Mesothelial cell of epicardium (in vitro differentiated cells): ENCODE results near the gene BOLL. TPM values are rescaled to one million over a fixed set of nuclear protein-coding genes. Genes with fewer than 3 reads are reported as not detected.
"Not testable (repeated sequence)": the region's sequence is repeated elsewhere in the genome, so short reads cannot be mapped to it uniquely, and the experiment has no call there.

Experiments
- DNase-seq, 2 experiments: peaks; one replicate each; pipeline ENCODE4 v3.0.0; 2021; ENCODE audit warnings: low spot score in 2 of 2; ENCODE audit not compliant: unreplicated experiment in 2 of 2
- H3K27ac Mint-ChIP-seq: 2 replicates; pipeline ENCODE4 v1.8.0; 2021; ENCODE audit warnings: mixed read lengths
- H3K27me3 Mint-ChIP-seq: 2 replicates; pipeline ENCODE4 v1.8.0; 2021; ENCODE audit warnings: low read depth, mixed read lengths
- H3K36me3 Mint-ChIP-seq: 2 replicates; pipeline ENCODE4 v1.8.0; 2021; ENCODE audit warnings: mixed read lengths
- H3K4me1 Mint-ChIP-seq: 2 replicates; pipeline ENCODE4 v1.8.0; 2021; ENCODE audit warnings: mixed read lengths
- H3K4me3 Mint-ChIP-seq: 2 replicates; pipeline ENCODE4 v1.8.0; 2021; ENCODE audit warnings: mild to moderate bottlenecking, moderate library complexity, mixed read lengths
- H3K9me3 Mint-ChIP-seq: 2 replicates; pipeline ENCODE4 v1.8.0; 2021; ENCODE audit warnings: mixed read lengths
- total RNA-seq: library from RNA; stranded (reverse); gene quantifications from 3 replicates; pipeline ENCODE4 v1.2.1, GENCODE V29; 2021
- TF ChIP-seq, protein P1 (sequence below): fragments of 200-600 bp; sonication (generic); IDR thresholded peaks from one replicate; pipeline ENCODE4 v1.5.0; 2021; ENCODE audit warnings: antibody characterized with exemption; ENCODE audit not compliant: unreplicated experiment

Gene BOLL
- total RNA-seq, 1 donor from 2014 or later: not detected

GRCh38 chr2:197695206-197695605, 89.9 kb downstream of the BOLL start:
- H3K27me3 Mint-ChIP-seq, H3K4me3 Mint-ChIP-seq, H3K4me1 Mint-ChIP-seq, H3K27ac Mint-ChIP-seq, H3K36me3 Mint-ChIP-seq, DNase-seq: not testable (repeated sequence)
- peaks cover 20% of the 10 kb centered on the region for H3K9me3 Mint-ChIP-seq

DNA sequence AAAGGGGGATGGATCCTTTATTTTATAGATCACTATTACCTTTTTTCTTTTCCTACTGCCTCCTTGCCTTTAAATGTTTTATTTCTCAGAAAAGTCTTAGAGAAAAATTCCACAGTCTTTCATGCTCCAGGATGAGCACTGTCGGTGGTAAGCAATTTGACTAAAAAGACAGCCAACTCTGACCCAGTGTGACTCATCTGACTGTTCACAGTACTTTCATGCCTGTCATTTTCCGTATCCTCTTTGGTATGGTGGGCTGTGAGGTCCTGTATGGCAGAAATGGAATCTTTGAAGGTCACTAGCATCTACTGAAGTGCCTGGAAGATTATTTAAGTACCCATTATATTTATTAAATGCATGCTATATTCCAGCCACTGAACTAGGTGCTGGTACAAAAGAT, 107.6 kb downstream of the BOLL start:
- Mint-ChIP-seq H3K27me3 (no peaks in the 10 kb centered on the region), H3K36me3 (no peaks in the 10 kb centered on the region), H3K4me3 (no peak overlapping the region), H3K9me3 (no peaks in the 10 kb centered on the region), H3K27ac (no peak overlapping the region), H3K4me1 (peaks cover 6% of the 10 kb centered on the region)
- TF ChIP-seq, protein P1, sequence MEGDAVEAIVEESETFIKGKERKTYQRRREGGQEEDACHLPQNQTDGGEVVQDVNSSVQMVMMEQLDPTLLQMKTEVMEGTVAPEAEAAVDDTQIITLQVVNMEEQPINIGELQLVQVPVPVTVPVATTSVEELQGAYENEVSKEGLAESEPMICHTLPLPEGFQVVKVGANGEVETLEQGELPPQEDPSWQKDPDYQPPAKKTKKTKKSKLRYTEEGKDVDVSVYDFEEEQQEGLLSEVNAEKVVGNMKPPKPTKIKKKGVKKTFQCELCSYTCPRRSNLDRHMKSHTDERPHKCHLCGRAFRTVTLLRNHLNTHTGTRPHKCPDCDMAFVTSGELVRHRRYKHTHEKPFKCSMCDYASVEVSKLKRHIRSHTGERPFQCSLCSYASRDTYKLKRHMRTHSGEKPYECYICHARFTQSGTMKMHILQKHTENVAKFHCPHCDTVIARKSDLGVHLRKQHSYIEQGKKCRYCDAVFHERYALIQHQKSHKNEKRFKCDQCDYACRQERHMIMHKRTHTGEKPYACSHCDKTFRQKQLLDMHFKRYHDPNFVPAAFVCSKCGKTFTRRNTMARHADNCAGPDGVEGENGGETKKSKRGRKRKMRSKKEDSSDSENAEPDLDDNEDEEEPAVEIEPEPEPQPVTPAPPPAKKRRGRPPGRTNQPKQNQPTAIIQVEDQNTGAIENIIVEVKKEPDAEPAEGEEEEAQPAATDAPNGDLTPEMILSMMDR: no peak
- DNase-seq: no peak

DNA sequence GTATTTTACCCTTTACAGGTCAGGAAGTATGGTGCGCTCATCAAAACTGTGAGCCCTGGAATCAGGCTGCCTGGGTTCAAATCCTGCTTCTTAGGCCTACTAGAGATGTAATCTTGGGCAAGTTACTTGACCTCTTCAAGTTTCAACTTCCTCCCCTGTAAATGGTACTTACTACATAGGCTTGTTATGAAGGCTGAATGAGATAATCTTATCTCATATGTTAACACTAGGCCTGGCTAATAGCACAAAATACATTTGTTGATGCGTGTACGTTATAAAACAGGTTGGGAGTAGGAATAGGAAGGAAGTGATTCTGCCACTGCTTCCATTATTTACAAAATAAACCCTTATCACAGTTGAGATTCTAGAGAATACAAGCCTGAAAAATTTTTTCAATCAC, 108.1 kb downstream of the BOLL start:
- peaks cover 6% of the 10 kb centered on the region for H3K4me1 Mint-ChIP-seq
- no peaks in the 10 kb centered on the region for H3K36me3 Mint-ChIP-seq
- TF ChIP-seq, protein P1: no peak
- H3K4me3 Mint-ChIP-seq: no peak overlapping the region
- no peaks in the 10 kb centered on the region for H3K9me3 Mint-ChIP-seq
- H3K27ac Mint-ChIP-seq: no peak overlapping the region
- no peaks in the 10 kb centered on the region for H3K27me3 Mint-ChIP-seq
- DNase-seq: no peak

Other genes with a start within 250 kb of the BOLL start
- gene RFTN2, start 109.7 kb downstream of the BOLL start, total RNA-seq: 7.7 to 9.9 TPM (median 9.7 TPM) in 3 replicates
- gene MARS2, start 80.0 kb downstream of the BOLL start, total RNA-seq: 4.6 to 5.1 TPM (median 4.9 TPM) in 3 replicates
- gene PLCL1, start 19.3 kb upstream of the BOLL start, total RNA-seq: 2.0 to 2.8 TPM (median 2.7 TPM) in 3 replicates